KBM-7 (cell line): ENCODE data around the gene FAM162A.

Experiments
- DNase-seq: peaks from one replicate; pipeline ENCODE4 v3.0.0-alpha.2; 2015
- in situ Hi-C: fragments of 300-500 bp; cut with MboI; formaldehyde crosslinking; loops from 2 replicates; pipeline ENCODE4 v1.14.3; 2020; ENCODE audit warnings: low sequenced_read_pairs, low pct_unique_long_range_greater_than_20kb, mixed read lengths

FAM162A gene

GRCh38 chr3:122382888-122383666 is 905 bp upstream of the FAM162A start, which contains the start of gene MIX23:
MIX23 (minus strand) TSS chr3:122383231; CDS start chr3:122383224, 7 bp downstream.
- DNase-seq: peak; percentile 89
- in situ Hi-C loops: no loop called here

- in situ Hi-C loops: no loop called here
- DNase-seq: no peak
Measured at GRCh38 chr3:122387709-122388108, 3.7 kb downstream of the FAM162A start.

- in situ Hi-C loops: no loop called here
- no peak for DNase-seq
Measured at GRCh38 chr3:122389197-122389596, 5.2 kb downstream of the FAM162A start.

- in situ Hi-C loops: no loop called here
- DNase-seq: no peak
Measured at GRCh38 chr3:122389892-122390291, 5.9 kb downstream of the FAM162A start.

- in situ Hi-C loops: no loop called here
- DNase-seq: no peak
Measured at GRCh38 chr3:122390665-122391064, 6.7 kb downstream of the FAM162A start.

- DNase-seq: no peak
- in situ Hi-C loops: no loop called here
Measured at GRCh38 chr3:122391681-122392446, 7.9 kb downstream of the FAM162A start.

- in situ Hi-C loops: no loop called here
- DNase-seq: peak; percentile 49
Measured at GRCh38 chr3:122392868-122393844, 9.2 kb downstream of the FAM162A start.

- no peak for DNase-seq
- in situ Hi-C loops: no loop called here
Measured at GRCh38 chr3:122394173-122394572, 10.2 kb downstream of the FAM162A start.

- in situ Hi-C loops: no loop called here
- DNase-seq: no peak
Measured at GRCh38 chr3:122395582-122395981, 11.6 kb downstream of the FAM162A start.

GRCh38 chr3:122396511-122396910 is 12.5 kb downstream of the FAM162A start:
- no peak for DNase-seq
- in situ Hi-C loops: no loop called here

GRCh38 chr3:122397201-122397600 is 13.2 kb downstream of the FAM162A start:
- no peak for DNase-seq
- in situ Hi-C loops: no loop called here

GRCh38 chr3:122398920-122399319 is 14.9 kb downstream of the FAM162A start:
- in situ Hi-C loops: no loop called here
- DNase-seq: no peak

- in situ Hi-C loops: no loop called here
- no peak for DNase-seq
Measured at GRCh38 chr3:122403489-122403888, 19.5 kb downstream of the FAM162A start.

- no peak for DNase-seq
- in situ Hi-C loops: no loop called here
Measured at GRCh38 chr3:122405015-122405414, 21.0 kb downstream of the FAM162A start.

GRCh38 chr3:122406198-122406597 is 22.2 kb downstream of the FAM162A start:
- in situ Hi-C loops: no loop called here
- no peak for DNase-seq

- no peak for DNase-seq
- in situ Hi-C loops: no loop called here
Measured at GRCh38 chr3:122407946-122408345, 24.0 kb downstream of the FAM162A start.

- DNase-seq: peak; percentile 69
- in situ Hi-C loops: no loop called here
Measured at GRCh38 chr3:122409446-122409845, 25.5 kb downstream of the FAM162A start.

- in situ Hi-C loops: no loop called here
Measured at GRCh38 chr3:122410111-122410510, 26.1 kb downstream of the FAM162A start.

GRCh38 chr3:122410639-122411038 is 26.7 kb downstream of the FAM162A start:
- no peak for DNase-seq
- in situ Hi-C loops: no loop called here

More at GRCh38 chr3:122410111-122410510, 26.1 kb downstream of the FAM162A start:
- no peak for DNase-seq
